Measurements from ENCODE around the gene SSC4D. TPM values are rescaled to one million over a fixed set of nuclear protein-coding genes. Genes with fewer than 3 reads are reported as not detected.
"Not testable (repeated sequence)": the region's sequence is repeated elsewhere in the genome, so short reads cannot be mapped to it uniquely, and the experiment has no call there.

Gene SSC4D
- total and polyA plus RNA-seq, 2 experiments from 2014 or later: 13.3 to 33.5 TPM

GRCh38 chr7:76395965-76396726 lies 13.4 kb downstream of the SSC4D start:
- no peaks in the 10 kb centered on the region for H3K27me3 ChIP-seq
- no peaks in the 10 kb centered on the region for H3K9me3 ChIP-seq (ENCODE audit: low read depth)
- TF ChIP-seq CTCF (IDR thresholded peaks at IDR 0.05; ENCODE audit: low read depth, low read length): no peak
- no peaks in the 10 kb centered on the region for H3K36me3 ChIP-seq
- DNase-seq (ENCODE audit: low read depth in 1 of 2, low spot score in 1 of 2): no peak
- no peak overlapping the region for H3K4me3 ChIP-seq
- H3K27ac ChIP-seq: no peak overlapping the region
- no peaks in the 10 kb centered on the region for H3K4me1 ChIP-seq (ENCODE audit: low read depth)

- not testable (repeated sequence) for H3K4me3 ChIP-seq; H3K9me3 ChIP-seq (ENCODE audit: low read depth); DNase-seq (ENCODE audit: low read depth in 1 of 2, low spot score in 1 of 2); H3K27me3 ChIP-seq; H3K27ac ChIP-seq; H3K36me3 ChIP-seq; H3K4me1 ChIP-seq (ENCODE audit: low read depth)
Observed at GRCh38 chr7:76395605-76395964, 13.9 kb downstream of the SSC4D start.

GRCh38 chr7:76394957-76395356 lies 14.5 kb downstream of the SSC4D start:
- Histone ChIP-seq H3K36me3 (no peaks in the 10 kb centered on the region), H3K4me3 (no peak overlapping the region), H3K9me3 (ENCODE audit: low read depth) (no peaks in the 10 kb centered on the region), H3K27ac (no peak overlapping the region), H3K4me1 (ENCODE audit: low read depth) (no peaks in the 10 kb centered on the region), H3K27me3 (no peaks in the 10 kb centered on the region)
- DNase-seq (ENCODE audit: low read depth in 1 of 2, low spot score in 1 of 2): no peak
- no peak for TF ChIP-seq CTCF (IDR thresholded peaks at IDR 0.05; ENCODE audit: low read depth, low read length)

- no peaks in the 10 kb centered on the region for H3K36me3 ChIP-seq
- DNase-seq (ENCODE audit: low read depth in 1 of 2, low spot score in 1 of 2): peak; percentile 92 to 94
- H3K9me3 ChIP-seq (ENCODE audit: low read depth): no peaks in the 10 kb centered on the region
- no peaks in the 10 kb centered on the region for H3K27me3 ChIP-seq
- peak overlapping the region; percentile 15 for H3K27ac ChIP-seq
- H3K4me3 ChIP-seq: peak overlapping the region; percentile 57
- no peaks in the 10 kb centered on the region for H3K4me1 ChIP-seq (ENCODE audit: low read depth)
- TF ChIP-seq CTCF (IDR thresholded peaks at IDR 0.05; ENCODE audit: low read depth, low read length): no peak
Observed at GRCh38 chr7:76393116-76394031, 16.1 kb downstream of the SSC4D start.

- no peaks in the 10 kb centered on the region for H3K4me1 ChIP-seq (ENCODE audit: low read depth)
- no peaks in the 10 kb centered on the region for H3K36me3 ChIP-seq
- H3K27ac ChIP-seq: no peak overlapping the region
- no peaks in the 10 kb centered on the region for H3K27me3 ChIP-seq
- no peaks in the 10 kb centered on the region for H3K9me3 ChIP-seq (ENCODE audit: low read depth)
- no peak for DNase-seq (ENCODE audit: low read depth in 1 of 2, low spot score in 1 of 2)
- no peak for TF ChIP-seq CTCF (IDR thresholded peaks at IDR 0.05; ENCODE audit: low read depth, low read length)
- peak overlapping the region; percentile 10 for H3K4me3 ChIP-seq
Observed at GRCh38 chr7:76392531-76393115, 16.9 kb downstream of the SSC4D start.
